Transverse colon (tissue), 3 donors: Measurements from ENCODE around the gene CLK1.

Experiments
- POLR2A ChIP-seq: fragments of 450-650 bp; IDR thresholded peaks from one replicate; pipeline ENCODE4 v1.6.1; 2016; ENCODE audit warnings: antibody characterized with exemption, mild to moderate bottlenecking, moderate library complexity
- TF ChIP-seq, protein P1 (sequence below), 5 experiments: fragments of 200-600 bp in 3 of 5; fragments of 450-650 bp in 2 of 5; sonication (generic) in 3 of 5; IDR thresholded peaks; 1 replicate in 2 of 5; 2 replicates in 3 of 5; pipeline ENCODE4 v1.5.1; 2016 to 2017; ENCODE audit warnings: antibody characterized with exemption in 5 of 5, inconsistent platforms in 3 of 5, mild to moderate bottlenecking in 2 of 5, moderate library complexity in 1 of 5

- TF ChIP-seq, protein P1, sequence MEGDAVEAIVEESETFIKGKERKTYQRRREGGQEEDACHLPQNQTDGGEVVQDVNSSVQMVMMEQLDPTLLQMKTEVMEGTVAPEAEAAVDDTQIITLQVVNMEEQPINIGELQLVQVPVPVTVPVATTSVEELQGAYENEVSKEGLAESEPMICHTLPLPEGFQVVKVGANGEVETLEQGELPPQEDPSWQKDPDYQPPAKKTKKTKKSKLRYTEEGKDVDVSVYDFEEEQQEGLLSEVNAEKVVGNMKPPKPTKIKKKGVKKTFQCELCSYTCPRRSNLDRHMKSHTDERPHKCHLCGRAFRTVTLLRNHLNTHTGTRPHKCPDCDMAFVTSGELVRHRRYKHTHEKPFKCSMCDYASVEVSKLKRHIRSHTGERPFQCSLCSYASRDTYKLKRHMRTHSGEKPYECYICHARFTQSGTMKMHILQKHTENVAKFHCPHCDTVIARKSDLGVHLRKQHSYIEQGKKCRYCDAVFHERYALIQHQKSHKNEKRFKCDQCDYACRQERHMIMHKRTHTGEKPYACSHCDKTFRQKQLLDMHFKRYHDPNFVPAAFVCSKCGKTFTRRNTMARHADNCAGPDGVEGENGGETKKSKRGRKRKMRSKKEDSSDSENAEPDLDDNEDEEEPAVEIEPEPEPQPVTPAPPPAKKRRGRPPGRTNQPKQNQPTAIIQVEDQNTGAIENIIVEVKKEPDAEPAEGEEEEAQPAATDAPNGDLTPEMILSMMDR (IDR thresholded peaks at IDR 0.05): no peak
- no peak for TF ChIP-seq POLR2A
These were observed 12.8 kb downstream of the CLK1 start for GRCh38 chr2:200851398-200852248.
